D721Med (cell line): ENCODE data around the gene PCDH9.
"Not testable (repeated sequence)": the region's sequence is repeated elsewhere in the genome, so short reads cannot be mapped to it uniquely, and the experiment has no call there.

Experiments used
- DNase-seq: peaks from one replicate; pipeline ENCODE4 v3.0.0; 2011; ENCODE audit warnings: low spot score; ENCODE audit not compliant: insufficient read length
- FAIRE-seq: peaks from 2 replicates; lab custom pipeline; 2011; peaks lifted over from hg19 to GRCh38; lab: Jason Lieb, UNC
- TF ChIP-seq, protein P1 (sequence below): IDR thresholded peaks from 2 replicates; pipeline ENCODE4 v1.5.1; 2012; ENCODE audit warnings: mild to moderate bottlenecking, control low read depth; ENCODE audit not compliant: insufficient read depth; ENCODE audit errors: missing control alignments

The PCDH9 gene

DNA sequence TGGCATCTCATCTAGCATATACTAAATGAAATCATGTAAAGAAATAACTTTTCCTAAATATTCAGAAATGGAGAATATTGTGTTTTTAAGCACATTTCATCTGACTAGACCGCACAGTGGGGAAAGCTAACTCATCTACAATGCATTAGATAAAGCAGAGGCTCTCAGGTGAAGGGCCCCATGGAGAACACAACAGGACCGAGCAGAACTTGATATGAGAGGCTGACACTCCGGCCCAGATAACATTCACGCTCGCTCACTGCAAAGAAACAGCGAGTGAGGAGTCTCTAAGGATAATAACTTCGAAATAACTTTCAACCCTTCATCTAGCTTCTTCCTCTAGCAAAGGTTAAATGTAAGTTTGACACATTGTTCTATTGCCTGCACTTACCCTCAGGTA is 130.6 kb downstream of the PCDH9 start:
- no peak for DNase-seq
- FAIRE-seq, result no peak
- TF ChIP-seq, protein P1, sequence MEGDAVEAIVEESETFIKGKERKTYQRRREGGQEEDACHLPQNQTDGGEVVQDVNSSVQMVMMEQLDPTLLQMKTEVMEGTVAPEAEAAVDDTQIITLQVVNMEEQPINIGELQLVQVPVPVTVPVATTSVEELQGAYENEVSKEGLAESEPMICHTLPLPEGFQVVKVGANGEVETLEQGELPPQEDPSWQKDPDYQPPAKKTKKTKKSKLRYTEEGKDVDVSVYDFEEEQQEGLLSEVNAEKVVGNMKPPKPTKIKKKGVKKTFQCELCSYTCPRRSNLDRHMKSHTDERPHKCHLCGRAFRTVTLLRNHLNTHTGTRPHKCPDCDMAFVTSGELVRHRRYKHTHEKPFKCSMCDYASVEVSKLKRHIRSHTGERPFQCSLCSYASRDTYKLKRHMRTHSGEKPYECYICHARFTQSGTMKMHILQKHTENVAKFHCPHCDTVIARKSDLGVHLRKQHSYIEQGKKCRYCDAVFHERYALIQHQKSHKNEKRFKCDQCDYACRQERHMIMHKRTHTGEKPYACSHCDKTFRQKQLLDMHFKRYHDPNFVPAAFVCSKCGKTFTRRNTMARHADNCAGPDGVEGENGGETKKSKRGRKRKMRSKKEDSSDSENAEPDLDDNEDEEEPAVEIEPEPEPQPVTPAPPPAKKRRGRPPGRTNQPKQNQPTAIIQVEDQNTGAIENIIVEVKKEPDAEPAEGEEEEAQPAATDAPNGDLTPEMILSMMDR, result no peak

DNA sequence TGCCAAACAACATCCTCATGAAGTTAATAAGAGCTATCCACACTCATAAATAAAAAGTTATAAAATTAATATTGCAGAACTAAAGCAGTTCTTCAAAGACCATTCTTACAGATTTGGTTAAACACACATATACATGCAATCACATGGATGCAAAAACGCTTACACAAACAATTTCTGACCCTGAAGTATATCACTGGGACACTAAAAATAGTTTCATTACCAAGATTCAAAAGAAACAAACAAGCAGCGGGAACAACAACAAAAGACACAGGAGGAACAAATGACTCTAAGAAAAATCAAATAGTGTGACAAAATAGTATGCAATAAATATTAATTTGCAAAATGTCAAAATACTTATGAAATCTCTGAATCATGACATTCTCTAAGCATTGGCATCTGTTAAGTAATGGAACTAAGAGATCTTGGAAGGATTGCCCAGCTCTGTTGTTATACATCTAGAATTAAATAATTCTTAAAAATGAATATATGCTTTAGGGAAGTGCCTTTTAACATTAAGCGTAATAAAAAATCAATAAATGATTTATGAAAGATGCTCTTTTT is 132.2 kb downstream of the PCDH9 start:
- TF ChIP-seq, protein P1, result no peak
- DNase-seq (no peak), FAIRE-seq (no peak)

GRCh38 chr13:67096893-67097292 is 133.2 kb downstream of the PCDH9 start:
- not testable (repeated sequence) for FAIRE-seq, DNase-seq

DNA sequence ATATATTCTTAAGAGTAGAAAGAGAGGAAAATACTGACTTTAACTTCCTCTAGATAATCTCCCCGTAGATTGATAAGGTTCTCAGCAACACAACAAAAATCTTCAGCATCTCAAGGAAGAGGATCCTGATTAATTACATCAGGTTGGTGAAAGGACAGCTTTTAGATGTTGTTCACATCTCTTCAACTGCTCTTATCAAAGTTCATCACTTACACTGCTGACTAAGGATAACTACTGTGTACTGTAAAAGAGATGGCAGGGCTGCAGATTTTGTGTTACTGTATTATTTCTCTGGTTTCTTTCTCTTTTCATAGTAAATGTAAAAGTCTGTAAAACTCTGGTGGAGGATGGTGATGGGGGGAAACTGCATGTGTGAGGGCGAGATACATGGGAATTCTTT is 133.7 kb downstream of the PCDH9 start:
- DNase-seq, result no peak
- TF ChIP-seq, protein P1, result no peak
- FAIRE-seq, result no peak

DNA sequence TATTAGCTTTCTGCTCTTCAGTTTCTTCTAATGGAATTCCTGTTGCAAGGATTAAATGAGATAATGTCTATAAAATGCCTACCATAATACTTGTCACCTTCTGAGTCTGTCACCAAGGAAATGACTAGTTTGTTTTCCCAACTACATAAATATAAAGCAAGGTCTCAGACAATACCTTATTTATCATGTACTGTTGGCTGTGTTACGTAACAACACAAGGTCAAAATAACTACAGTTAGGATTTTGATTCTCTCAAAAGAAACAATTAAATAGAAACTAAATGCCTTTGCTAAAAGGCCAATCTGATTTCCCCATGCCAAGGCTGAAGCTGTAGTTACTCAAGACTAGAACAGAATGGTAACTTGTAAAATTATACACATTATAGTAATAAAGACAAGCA is 134.5 kb downstream of the PCDH9 start:
- no peak for FAIRE-seq
- TF ChIP-seq, protein P1, result no peak
- no peak for DNase-seq

- DNase-seq (no peak), FAIRE-seq (no peak)
- TF ChIP-seq, protein P1, result no peak
Observed at GRCh38 chr13:67094952-67095351, 135.2 kb downstream of the PCDH9 start.

- DNase-seq (no peak), FAIRE-seq (no peak)
- TF ChIP-seq, protein P1, result no peak
Observed at GRCh38 chr13:67094078-67094477, 136.1 kb downstream of the PCDH9 start.

DNA sequence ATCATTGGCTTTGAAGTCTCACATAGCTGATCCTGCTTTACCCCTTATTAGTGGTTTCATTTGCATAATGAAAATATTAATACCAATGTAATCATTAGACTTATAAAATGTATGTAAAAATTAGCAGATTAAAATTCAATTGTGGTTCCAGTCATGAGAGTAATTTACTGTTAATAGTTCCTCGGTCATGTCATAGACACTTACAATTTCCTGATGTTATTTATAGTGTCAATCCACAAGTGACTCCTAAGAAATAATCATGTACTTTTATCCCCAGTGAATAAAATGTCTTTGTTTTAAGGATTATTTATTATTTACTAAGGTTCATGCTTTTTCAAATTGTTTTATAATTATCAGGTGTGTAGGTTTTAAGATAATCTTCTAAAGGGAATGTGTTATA is 138.5 kb downstream of the PCDH9 start:
- TF ChIP-seq, protein P1, result no peak
- DNase-seq (no peak), FAIRE-seq (no peak)
